ENCODE results near the gene GPR17.

GPR17 gene

DNA sequence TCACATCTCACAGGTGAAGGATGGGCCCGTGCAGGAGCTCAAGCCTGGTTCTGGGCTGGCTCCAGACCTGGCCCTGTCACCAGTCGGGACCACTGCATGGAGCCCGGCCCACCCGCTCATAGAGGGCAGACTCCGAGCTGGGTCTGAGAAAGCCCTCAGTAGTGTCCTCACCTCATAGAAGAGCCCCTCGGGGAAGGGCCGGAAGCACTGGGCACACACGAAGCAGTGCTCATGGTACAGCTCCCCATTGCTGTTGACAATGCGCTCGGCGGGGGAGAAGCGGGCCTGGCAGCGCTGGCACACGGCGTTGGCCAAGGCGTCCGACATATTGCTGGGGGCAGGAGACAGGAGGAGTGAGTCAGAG is 11.3 kb downstream of the GPR17 start:
- no peak for DNase-seq

DNA sequence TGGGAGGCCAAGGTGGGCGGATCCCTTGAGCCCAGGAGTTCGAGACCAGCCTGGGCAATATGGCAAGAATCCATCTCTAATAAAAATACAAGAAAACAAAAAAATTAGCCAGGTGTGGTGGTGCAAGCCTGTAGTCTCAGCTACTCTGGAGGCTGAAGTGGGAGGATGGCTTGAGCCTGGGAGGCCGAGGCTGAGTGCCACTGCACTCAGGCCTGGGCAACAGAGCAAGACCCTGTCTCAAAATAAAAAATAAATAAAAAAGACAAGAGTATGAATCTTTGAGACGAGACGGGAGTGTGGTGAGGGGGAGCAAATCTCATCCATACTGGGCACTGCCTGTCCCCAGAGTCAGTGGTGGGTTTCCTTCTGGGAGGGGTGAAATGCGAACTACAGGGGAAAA is 12.2 kb downstream of the GPR17 start:
- no peak for DNase-seq

DNA sequence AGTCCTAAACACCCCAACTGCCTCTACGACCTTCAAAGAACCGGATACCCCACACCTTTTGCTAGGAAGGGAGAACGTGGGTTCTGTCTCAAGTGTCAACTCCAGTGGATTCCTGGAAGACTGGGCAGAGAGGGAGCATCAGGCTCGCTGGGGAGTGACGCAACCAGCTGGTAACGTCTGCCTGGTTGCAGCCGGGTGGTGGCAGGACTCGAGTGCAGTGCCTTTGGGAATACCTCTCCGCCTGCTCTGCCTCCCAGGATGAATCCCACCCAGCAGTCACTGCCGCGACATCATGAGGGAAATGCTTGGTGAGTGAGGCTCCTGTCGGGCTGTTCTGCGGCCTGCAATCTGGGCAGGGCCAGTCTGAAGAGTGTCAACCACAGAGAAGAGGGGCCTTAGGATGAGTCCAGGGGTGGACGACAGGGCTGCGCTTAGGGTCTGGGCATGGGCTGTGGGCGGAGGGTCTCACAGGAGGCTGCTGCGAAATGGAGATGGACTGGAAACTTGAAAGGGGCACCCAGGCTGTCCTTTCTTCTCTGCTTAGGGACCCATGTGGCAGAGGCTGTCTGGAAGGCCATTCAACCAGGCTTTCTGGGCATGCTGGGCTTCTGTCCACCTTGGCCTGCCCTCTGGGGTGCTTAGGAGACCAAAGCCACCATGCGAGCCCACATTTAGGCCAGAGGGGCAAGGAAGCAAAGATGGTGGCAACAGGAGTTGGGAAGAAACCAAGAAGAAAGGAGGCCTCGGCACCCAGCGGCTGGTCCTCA is 12.9 kb downstream of the GPR17 start:
- DNase-seq = no peak

GRCh38 chr2:127659408-127660290 is 13.7 kb downstream of the GPR17 start:
- DNase-seq = no peak

DNA sequence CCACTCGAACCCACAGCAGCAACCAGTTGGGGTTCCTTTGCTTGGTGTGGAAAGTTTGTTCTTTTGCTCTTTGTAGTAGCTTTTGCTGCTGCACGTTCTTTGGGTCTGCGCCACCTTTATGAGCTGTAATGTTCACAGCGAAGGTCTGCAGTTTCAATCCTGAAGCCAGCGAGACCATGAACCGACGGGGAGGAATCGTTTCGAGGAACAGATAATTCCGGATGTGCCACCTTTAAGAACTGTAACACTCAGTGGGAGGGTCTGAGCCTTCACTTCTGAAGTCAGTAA is 14.3 kb downstream of the GPR17 start:
- no peak for DNase-seq

DNA sequence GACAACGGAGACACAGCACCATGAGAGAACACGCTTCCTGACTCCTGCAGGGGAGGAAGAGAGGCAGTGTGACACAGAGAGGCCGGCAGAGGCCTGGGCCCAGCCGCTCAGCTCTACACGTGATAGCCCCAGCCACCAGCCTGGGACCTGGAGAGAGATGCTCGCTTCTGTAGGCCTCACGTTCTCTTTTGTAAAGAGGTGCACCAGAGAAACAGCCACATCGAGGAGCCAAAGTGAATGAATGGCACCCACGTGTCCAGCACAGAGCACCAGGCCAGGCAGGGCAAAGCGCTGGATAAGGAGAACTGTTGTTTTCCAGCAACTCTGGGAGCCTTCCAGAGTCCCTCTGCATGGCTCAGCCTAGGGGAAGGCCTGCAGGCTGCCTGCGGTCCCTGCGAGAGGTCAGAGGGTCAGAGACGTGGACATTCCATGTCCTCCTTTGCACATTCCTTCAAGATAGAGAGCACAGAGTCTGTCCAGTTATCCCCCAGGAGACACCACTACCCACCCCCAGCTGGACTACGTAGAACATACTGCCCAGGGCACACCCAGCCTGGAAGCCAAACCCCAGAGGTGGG is 15.2 kb downstream of the GPR17 start:
- DNase-seq = no peak

GRCh38 chr2:127661949-127662510 is 16.1 kb downstream of the GPR17 start:
- DNase-seq = no peak

DNA sequence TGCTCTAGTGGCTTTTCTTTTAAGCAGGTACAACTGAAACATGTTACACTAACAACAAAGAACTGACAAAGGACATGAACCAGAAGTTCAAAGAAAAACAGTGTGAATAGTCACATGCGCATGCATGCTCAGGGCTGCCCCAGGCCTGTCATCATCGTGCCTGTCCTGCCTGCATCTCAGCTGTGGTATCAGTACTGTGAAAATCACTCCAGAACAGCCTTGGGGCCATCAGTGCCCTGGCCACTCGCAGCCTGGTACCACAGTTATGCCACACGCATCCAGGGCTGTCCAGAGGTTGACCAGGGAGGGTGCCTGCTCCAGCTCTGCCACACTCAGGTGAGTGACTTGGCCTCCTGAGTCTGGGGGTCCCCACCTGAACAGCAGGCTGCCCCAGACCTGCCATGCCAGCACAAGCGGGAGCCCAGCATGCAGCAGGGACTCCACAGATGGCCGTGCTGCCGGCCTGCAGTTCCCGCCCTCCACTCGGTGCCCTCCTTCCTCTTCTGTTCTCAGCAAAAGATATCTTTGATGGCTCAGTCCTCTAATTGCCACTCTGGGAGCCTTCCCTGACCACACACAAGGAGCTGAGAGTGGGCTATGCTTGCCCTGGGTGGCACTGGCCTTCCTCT is 17.1 kb downstream of the GPR17 start:
- no peak for DNase-seq

GRCh38 chr2:127663566-127664064 is 17.7 kb downstream of the GPR17 start:
- DNase-seq = no peak

GRCh38 chr2:127664065-127664894 is 18.3 kb downstream of the GPR17 start:
- no peak for DNase-seq

DNA sequence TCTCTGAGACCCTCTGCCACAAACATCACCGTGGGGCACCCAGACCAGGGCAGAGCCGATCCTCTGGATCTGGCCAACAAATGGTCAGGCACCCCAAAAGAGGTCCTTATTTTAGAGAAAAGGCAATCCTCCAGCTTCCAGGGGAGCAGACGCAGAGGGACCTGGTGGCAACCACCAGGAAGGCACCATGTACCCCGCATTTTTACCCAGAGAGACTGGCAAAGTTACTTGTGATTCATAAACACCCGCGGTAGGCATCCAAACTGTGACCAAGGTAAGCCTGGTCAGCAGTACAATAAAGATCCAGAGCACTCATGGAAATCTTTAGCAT is 18.9 kb downstream of the GPR17 start:
- no peak for DNase-seq

DNA sequence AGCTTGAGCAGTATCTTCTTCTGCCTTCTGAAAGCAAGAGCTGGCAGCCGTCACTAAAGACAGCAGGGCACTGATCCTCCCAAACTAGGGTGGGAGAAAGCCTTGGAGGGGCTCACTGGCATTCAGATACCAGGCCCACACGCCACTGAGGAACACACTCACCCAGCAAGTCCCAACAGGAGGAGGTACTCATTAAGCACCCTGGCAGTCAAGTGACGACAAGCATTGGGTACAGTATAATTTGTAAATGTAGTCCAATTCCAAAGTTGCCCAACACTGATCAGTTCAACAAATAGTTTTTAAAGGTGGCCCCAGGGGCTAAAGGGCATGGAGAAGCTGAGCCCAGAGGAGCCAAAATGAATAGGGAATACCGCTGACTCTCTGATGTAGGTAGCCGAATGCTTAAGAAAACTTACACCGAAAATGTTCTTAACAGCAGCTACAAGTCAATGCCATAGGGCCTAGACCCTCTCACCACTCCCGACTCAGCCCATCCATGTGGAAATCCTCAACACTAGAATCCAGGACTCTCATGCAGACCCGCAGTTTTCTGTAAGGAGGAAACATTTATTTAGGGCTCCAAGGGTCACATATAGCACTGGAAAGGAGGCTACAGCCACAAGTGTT is 19.4 kb downstream of the GPR17 start:
- DNase-seq = no peak

DNA sequence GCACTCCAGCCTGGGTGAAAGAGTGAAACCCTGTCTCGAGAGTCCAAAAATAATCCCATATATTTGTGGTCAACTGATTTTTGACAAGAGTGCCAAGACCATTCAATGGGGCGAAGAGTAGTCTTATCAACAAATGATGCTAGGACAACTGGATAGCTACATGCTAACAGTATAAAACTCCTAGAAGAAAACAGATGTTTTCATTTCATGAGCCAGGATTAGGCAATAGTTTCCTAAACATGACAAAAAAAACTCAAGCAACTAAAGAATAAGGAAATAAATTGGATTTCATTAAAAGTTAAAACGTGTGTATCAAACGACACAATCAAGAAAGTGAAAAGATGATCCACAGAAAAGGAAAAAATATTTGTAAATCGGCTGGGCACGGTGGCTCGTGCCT is 23.1 kb downstream of the GPR17 start:
- DNase-seq = no peak

GRCh38 chr2:127670055-127670956 is 24.4 kb downstream of the GPR17 start:
- DNase-seq = no peak

GRCh38 chr2:127670957-127671290 is 25.0 kb downstream of the GPR17 start:
- no peak for DNase-seq

GRCh38 chr2:127671557-127672302 is 25.8 kb downstream of the GPR17 start:
- DNase-seq = no peak

DNA sequence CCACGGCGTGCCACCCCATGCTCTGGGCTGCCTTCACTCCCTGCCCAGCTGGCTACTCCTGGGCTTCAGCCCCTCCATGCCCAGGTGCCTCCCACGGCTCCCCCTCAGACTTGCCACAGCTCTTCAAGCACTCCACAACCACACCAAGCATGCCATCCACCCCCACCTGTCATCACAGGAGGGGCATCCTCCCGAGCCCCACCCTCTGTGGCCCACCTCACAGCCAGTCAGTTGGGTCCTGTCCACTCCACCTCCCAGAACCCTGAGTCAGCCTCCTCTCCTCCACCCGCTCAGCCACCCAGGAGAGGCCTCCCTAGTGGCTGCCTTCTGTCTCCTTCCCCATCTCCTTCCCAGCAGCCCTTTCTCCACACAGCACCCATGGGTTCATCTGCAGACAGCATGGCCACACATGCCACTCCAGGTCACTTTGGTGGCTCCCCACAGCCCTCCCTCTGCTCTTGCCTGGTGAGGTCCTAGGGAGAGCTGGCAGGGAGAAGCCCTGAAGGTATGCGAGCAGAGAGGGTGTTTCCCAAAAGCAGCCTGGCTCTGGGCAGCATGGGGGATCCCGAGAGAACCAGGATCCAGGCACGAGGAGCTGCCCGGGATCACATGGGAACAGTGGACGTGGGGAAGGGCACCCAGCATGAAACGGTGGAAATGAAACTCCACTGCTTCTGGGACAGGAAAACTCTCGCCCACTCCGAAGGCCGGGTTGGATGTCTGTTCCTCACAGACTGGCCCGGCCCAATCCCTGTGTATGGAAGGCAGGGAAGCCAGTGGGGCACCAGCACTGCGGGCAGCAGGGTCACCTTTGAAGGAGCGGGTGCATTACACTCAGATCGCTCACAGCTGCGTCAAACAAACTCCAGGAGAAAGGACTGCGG is 26.6 kb downstream of the GPR17 start:
- no peak for DNase-seq

DNA sequence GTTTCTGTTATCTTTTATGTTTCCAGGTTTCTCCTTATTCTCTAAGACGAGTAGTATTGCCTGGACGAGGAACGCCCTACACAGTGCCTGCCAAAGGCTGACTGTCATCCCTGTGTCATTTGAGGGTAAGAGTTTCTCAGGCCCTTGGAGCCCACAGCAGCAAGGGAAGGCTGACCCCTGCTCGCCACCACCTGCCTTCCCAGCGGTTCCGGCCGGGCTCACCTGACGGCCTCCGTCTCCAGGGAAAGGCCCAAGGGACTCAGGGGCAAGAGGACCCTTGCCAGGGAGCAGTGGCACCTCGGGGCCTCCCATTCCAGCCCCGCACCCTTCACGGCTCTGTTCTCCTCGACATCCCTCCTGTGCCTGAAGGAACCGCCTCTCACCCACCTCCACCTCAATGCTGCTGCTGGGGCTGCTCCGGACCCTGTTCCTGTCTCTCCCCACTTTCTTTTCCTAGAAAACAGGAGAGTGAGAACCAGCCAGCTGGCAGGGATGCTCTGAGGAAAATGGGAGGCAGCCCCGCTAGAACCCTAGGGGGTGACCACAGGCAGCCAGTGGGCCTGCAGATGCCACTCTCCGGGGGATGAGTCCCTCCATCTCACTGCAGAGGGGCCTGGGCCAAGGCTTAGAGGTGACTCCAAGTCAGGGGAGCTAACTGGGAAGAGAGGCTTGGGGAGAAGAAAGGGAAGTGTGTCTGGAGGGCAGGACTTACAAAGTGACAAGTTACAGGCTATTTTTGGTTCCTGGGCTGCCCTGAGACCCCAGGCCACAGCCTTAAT is 27.5 kb downstream of the GPR17 start:
- DNase-seq = no peak
